Activated CD8-positive, alpha-beta T cell treated with anti-CD3 and anti-CD28 coated beads for 36 hours (primary cell): ENCODE results near the gene EBF4. TPM values are rescaled to one million over a fixed set of nuclear protein-coding genes. Genes with fewer than 3 reads are reported as not detected.
"Not testable (repeated sequence)": the region's sequence is repeated elsewhere in the genome, so short reads cannot be mapped to it uniquely, and the experiment has no call there.

Experiments used
- ATAC-seq: fragments of 200-7000 bp; cut with Tn5 transposase; one replicate; pipeline ENCODE4 v1.10.0; 2021; ENCODE audit warnings: mild to moderate bottlenecking, moderate library complexity
- CTCF ChIA-PET: fragments of 350-600 bp; sonication (Branson Sonifier 250); formaldehyde crosslinking; loops from one replicate; lab custom pipeline; 2021; ENCODE audit warnings: antibody characterized with exemption; lab: Charles Lee
- POLR2A ChIA-PET: fragments of 350-600 bp; sonication (Branson Sonifier 250); formaldehyde crosslinking; loops from one replicate; lab custom pipeline; 2021; ENCODE audit warnings: antibody characterized with exemption; lab: Charles Lee
- DNase-seq: peaks from one replicate; pipeline ENCODE4 v3.0.0-alpha.2; 2020
- H3K27ac Mint-ChIP-seq: one replicate; pipeline ENCODE4 v1.8.0; 2021; ENCODE audit warnings: mild to moderate bottlenecking, mixed read lengths
- H3K27me3 Mint-ChIP-seq: one replicate; pipeline ENCODE4 v1.8.0; 2021; ENCODE audit warnings: mixed read lengths
- H3K36me3 Mint-ChIP-seq: one replicate; pipeline ENCODE4 v1.8.0; 2021; ENCODE audit warnings: low read depth, mixed read lengths
- H3K4me1 Mint-ChIP-seq: one replicate; pipeline ENCODE4 v1.8.0; 2021; ENCODE audit warnings: low read depth, mixed read lengths
- H3K4me3 Mint-ChIP-seq: one replicate; pipeline ENCODE4 v1.8.0; 2021; ENCODE audit warnings: mild to moderate bottlenecking, moderate library complexity, mixed read lengths
- H3K9me3 Mint-ChIP-seq: one replicate; pipeline ENCODE4 v1.8.0; 2021; ENCODE audit warnings: mixed read lengths
- CTCF ChIP-seq: fragments of 200-600 bp; IDR thresholded peaks from one replicate; pipeline ENCODE4 v1.8.0; 2022; ENCODE audit warnings: antibody characterized with exemption, mild to moderate bottlenecking
- intact Hi-C: fragments of 100-400 bp; cut with micrococcal nuclease; formaldehyde crosslinking; loops from one replicate; pipeline ENCODE4 v1.10.0; 2022
- total RNA-seq, 2 experiments: library from RNA; stranded (reverse); gene quantifications; one replicate each; pipeline ENCODE4 v1.2.3, GENCODE V29; 2021

Gene EBF4
- total RNA-seq, 2 experiments from 2014 or later: 1.1 to 1.2 TPM

DNA sequence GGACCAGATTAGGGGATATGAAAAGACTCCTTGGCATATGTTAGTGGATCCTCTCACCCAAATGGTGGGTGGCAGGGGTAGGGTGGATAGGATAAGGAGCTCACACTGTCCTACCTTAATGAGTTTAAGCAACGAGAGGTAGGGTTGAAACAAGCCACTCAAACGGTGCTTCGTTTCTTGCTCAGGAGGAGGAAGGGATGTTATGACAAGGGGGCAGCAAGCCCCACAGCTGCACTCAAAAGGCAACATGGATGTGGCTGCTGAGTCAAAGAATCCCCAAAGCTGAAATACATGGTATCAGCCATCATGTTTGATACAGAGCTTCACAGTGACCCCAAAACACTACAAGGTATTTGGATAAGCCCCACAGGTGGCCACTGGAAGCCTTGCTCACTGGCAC is 20.1 kb upstream of the EBF4 start:
- ChIA-PET POLR2A (interaction anchor here (1.9 kb wide), 1 partner anchor 8 kb away, joined by 6 read pairs; the partner anchor contains the start of gene IDH3B), CTCF (interaction anchor here (0.7 to 1.6 kb wide), 3 partner anchors 8 to 202 kb away, joined by 3 to 4 read pairs (median 3); partner anchors contain the start of genes IDH3B and SNRPB)
- TF ChIP-seq CTCF: no peak
- Mint-ChIP-seq H3K36me3 (no peaks in the 10 kb centered on the region), H3K27me3 (peaks cover 3% of the 10 kb centered on the region), H3K4me1 (no peaks in the 10 kb centered on the region), H3K9me3 (no peaks in the 10 kb centered on the region), H3K4me3 (no peak overlapping the region), H3K27ac (no peak overlapping the region)
- ATAC-seq: no peak
- intact Hi-C loops: no loop called here
- no peak for DNase-seq

DNA sequence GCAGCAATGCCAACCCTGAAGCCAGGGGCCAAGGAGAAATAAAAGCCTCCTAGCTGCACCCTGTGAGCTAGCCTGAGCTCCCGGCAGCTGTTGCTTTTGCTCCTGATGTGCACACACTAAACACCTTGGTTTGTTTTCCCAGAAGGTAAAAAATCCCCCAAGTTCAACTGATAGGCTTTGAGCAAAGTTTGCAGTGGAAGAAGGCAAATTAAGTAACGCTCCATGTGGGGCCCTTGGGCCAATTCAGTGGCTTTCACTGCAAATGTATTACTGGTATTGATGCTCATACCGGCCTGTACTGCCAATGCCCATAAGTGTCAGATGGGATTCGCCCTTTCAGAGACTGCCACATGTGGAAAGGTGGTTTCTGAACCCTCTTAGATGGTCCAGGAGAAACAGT is 19.1 kb upstream of the EBF4 start:
- Mint-ChIP-seq H3K27ac (no peak overlapping the region), H3K4me3 (no peak overlapping the region), H3K4me1 (no peaks in the 10 kb centered on the region), H3K27me3 (peaks cover 3% of the 10 kb centered on the region), H3K9me3 (no peaks in the 10 kb centered on the region), H3K36me3 (no peaks in the 10 kb centered on the region)
- ChIA-PET CTCF (interaction anchor here (1.6 to 1.9 kb wide), 2 partner anchors 151 to 203 kb away, joined by 3 to 5 read pairs; partner anchors contain the start of gene SNRPB), POLR2A (interaction anchor here (1.9 kb wide), 1 partner anchor 9 kb away, joined by 6 read pairs; the partner anchor contains the start of gene IDH3B)
- ATAC-seq: no peak
- DNase-seq: no peak
- no peak for TF ChIP-seq CTCF
- intact Hi-C loops: no loop called here

DNA sequence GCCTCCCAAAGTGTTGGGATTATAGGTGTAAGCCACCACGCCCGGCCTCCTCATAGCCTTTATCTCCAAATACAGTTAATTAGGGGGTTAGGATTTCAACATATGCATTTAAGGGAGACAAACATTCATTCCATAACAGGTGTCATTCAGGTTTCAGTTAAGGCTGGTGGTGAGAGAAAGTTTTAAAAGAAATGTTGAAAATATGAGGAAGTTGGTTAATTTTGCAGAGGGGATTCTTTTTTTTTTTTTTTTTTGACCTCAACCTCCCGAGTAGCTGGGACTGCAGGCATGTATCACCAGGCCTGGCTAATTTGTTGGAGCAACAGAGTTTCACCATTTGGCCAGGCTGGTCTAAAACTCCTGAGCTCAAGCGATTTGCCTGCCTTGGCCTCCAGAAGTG is 12.5 kb upstream of the EBF4 start:
- CTCF ChIA-PET: no interaction called here
- ATAC-seq: no peak
- H3K36me3 Mint-ChIP-seq: no peaks in the 10 kb centered on the region

DNA sequence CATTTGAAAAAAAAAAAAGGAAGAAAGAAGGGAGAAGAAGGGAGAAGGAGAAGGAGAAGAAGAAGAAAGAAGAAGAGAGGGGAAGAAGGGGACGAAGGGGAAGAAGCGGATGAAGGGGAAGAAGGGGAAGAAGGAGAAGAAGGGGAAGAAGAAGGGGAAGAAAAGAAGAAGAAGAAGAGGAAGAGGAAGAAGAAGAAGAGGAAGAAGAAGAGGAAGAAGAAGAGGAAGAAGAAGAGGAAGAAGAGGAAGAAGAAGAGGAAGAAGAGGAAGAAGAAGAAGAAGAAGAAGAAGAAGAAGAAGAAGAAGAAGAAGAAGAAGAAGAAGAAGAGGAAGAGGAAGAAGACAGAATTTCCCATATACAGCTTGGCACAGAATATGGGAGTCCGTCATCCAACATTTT is 10.5 kb upstream of the EBF4 start:
- H3K4me3 Mint-ChIP-seq, H3K36me3 Mint-ChIP-seq, DNase-seq, ATAC-seq, POLR2A ChIA-PET, H3K27ac Mint-ChIP-seq, H3K9me3 Mint-ChIP-seq, CTCF ChIA-PET, H3K4me1 Mint-ChIP-seq: not testable (repeated sequence)
- H3K27me3 Mint-ChIP-seq: peaks cover 32% of the 10 kb centered on the region
- intact Hi-C loops: loop anchor here (10.0 kb wide), 1 partner anchor 173 kb away; no protein-coding TSS in a partner anchor

More for the DNA sequence above, 12.5 kb upstream of the EBF4 start:
- DNase-seq: no peak
- Mint-ChIP-seq H3K27me3 (peaks cover 28% of the 10 kb centered on the region), H3K27ac (no peak overlapping the region), H3K4me1 (no peaks in the 10 kb centered on the region), H3K4me3 (no peak overlapping the region), H3K9me3 (no peaks in the 10 kb centered on the region)
- TF ChIP-seq CTCF: no peak
- POLR2A ChIA-PET: no interaction called here
- intact Hi-C loops: loop anchor here (10.0 kb wide), 1 partner anchor 175 kb away; no protein-coding TSS in a partner anchor

DNA sequence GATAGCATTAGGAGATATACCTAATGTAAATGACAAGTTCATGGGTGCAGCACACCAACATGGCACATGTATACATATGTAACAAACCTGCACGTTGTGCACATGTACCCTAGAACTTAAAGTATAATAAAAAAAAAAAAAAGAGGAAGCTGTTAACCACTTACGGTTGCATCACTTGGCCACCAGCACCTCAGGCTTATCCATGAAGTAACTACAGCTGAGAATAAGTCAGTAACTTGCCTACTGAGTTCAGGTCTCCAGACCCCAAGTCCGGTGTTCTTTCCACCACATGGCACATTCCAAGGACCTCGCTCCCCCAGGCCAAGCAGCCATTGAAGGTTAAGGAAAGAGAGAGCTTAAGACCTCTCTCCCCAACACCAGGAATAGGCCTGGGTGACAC is 7.8 kb upstream of the EBF4 start:
- peaks cover 34% of the 10 kb centered on the region for H3K27me3 Mint-ChIP-seq

GRCh38 chr20:2687514-2687913 is 5.1 kb upstream of the EBF4 start:
- ChIA-PET CTCF (interaction anchor here (0.8 to 9.7 kb wide), 20 partner anchors 11 to 296 kb away, joined by 3 to 110 read pairs (median 6); no protein-coding TSS in a partner anchor), POLR2A (interaction anchor here (1.0 to 1.5 kb wide), 5 partner anchors 34 to 186 kb away, joined by 3 to 6 read pairs (median 5); partner anchors contain the start of genes NOP56 and PTPRA)
- peaks cover 2% of the 10 kb centered on the region for H3K9me3 Mint-ChIP-seq
- H3K4me3 Mint-ChIP-seq: no peak overlapping the region
- H3K4me1 Mint-ChIP-seq: peaks cover 22% of the 10 kb centered on the region
- peaks cover 35% of the 10 kb centered on the region for H3K27me3 Mint-ChIP-seq
- H3K36me3 Mint-ChIP-seq: no peaks in the 10 kb centered on the region
- DNase-seq (no peak), ATAC-seq (no peak)
- TF ChIP-seq CTCF: no peak
- H3K27ac Mint-ChIP-seq: no peak overlapping the region
- intact Hi-C loops: loop anchor here (10.0 kb wide), 1 partner anchor 167 kb away; no protein-coding TSS in a partner anchor

More for the DNA sequence above, 7.8 kb upstream of the EBF4 start:
- H3K9me3 Mint-ChIP-seq, H3K36me3 Mint-ChIP-seq, H3K4me3 Mint-ChIP-seq, DNase-seq, ATAC-seq, H3K27ac Mint-ChIP-seq: not testable (repeated sequence)
- peaks cover 13% of the 10 kb centered on the region for H3K4me1 Mint-ChIP-seq
- intact Hi-C loops: loop anchor here (10.0 kb wide), 1 partner anchor 170 kb away; no protein-coding TSS in a partner anchor
- ChIA-PET POLR2A (interaction anchor here (1.1 to 1.4 kb wide), 3 partner anchors 15 to 33 kb away, joined by 3 to 4 read pairs (median 3); no protein-coding TSS in a partner anchor), CTCF (interaction anchor here (0.6 to 9.7 kb wide), 5 partner anchors 9 to 128 kb away, joined by 3 to 110 read pairs (median 4); no protein-coding TSS in a partner anchor)
